OCI-LY1 (cell line): ENCODE results near the gene PTPN12.
"Not testable (repeated sequence)": the region's sequence is repeated elsewhere in the genome, so short reads cannot be mapped to it uniquely, and the experiment has no call there.

Experiments used
- EZH2 ChIP-seq: fragments of 200-600 bp; sonication (generic), shearing (Covaris generic); IDR thresholded peaks from 2 replicates; pipeline ENCODE4 v1.8.0; 2017; ENCODE audit warnings: borderline replicate concordance, mixed run types, mild to moderate bottlenecking, antibody characterized with exemption, low read length, moderate library complexity, mixed read lengths
- TF ChIP-seq, protein P1 (sequence below): fragments of 200-600 bp; sonication (generic), shearing (Covaris generic); IDR thresholded peaks from 2 replicates; pipeline ENCODE4 v1.5.1; 2017; ENCODE audit warnings: mild to moderate bottlenecking, antibody characterized with exemption, low read length, moderate library complexity, mixed read lengths

- TF ChIP-seq, protein P1, sequence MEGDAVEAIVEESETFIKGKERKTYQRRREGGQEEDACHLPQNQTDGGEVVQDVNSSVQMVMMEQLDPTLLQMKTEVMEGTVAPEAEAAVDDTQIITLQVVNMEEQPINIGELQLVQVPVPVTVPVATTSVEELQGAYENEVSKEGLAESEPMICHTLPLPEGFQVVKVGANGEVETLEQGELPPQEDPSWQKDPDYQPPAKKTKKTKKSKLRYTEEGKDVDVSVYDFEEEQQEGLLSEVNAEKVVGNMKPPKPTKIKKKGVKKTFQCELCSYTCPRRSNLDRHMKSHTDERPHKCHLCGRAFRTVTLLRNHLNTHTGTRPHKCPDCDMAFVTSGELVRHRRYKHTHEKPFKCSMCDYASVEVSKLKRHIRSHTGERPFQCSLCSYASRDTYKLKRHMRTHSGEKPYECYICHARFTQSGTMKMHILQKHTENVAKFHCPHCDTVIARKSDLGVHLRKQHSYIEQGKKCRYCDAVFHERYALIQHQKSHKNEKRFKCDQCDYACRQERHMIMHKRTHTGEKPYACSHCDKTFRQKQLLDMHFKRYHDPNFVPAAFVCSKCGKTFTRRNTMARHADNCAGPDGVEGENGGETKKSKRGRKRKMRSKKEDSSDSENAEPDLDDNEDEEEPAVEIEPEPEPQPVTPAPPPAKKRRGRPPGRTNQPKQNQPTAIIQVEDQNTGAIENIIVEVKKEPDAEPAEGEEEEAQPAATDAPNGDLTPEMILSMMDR, result not testable (repeated sequence)
- TF ChIP-seq EZH2, result not testable (repeated sequence)
Observed at GRCh38 chr7:77532732-77533131, 4.4 kb upstream of the PTPN12 start.
